Heart left ventricle (tissue), 13 donors: ENCODE data around the gene STK35.

Experiments used
- CTCF ChIP-seq, 12 donors: fragments of 200-600 bp; sonication (generic) in 4 of 12; IDR thresholded peaks; one replicate each; pipeline versions ENCODE4 v1.5.0 to v1.8.0; 2018 to 2022; ENCODE audit warnings: antibody characterized with exemption in 12 of 12, mild to moderate bottlenecking in 5 of 12
- POLR2A ChIP-seq, 2 donors: fragments of 450-650 bp; IDR thresholded peaks; one replicate each; pipeline ENCODE4 v1.6.1; 2017; ENCODE audit warnings: antibody characterized with exemption in 2 of 2, mild to moderate bottlenecking in 2 of 2, moderate library complexity in 2 of 2
- donor health status: ischemic (EF 13 %, LVEDD 7.1; RV severe dilation, severe dysfunction).
- donor health status: DM: no; HTN: yes; CAD: no.
- donor health status: DM: no; HTN: no; CAD: no.
- donor health status: ischemic (EF 25% LVEDD 6.9; RV normal size, moderate dysfunction).
- donor health status: ischemic (EF 25% LVEDD 5.7; RV mildly dilated, moderate dysfunction).
- donor health status: ischemic (EF 35%, LVEDD 5.7; RV mildly dilated, moderate dysfunction).
- donor health status: nonischemic (EF 11% LVEDD 7.7; RV severe dilation, severe dysfunction).
- donor health status: DM: yes; HTN: yes; CAD: no.
- donor health status: PGD.
- donor health status: ischemic (EF 29% LVEDD 5.4; RV normal size, mild dysfunction).
- donor health status: nonischemic (EF 23%, LVEDD 6.1; RV moderate dilation, normal function).

GRCh38 chr20:2167112-2167511, 65.5 kb downstream of the STK35 start:
- TF ChIP-seq CTCF (IDR thresholded peaks at IDR 0.05) (no peak), POLR2A (IDR thresholded peaks at IDR 0.05) (no peak)
